ENCODE results near the gene ZNF774.

GRCh38 chr15:90309020-90309419, 43.1 kb upstream of the ZNF774 start:
- TF ChIP-seq POLR2A (IDR thresholded peaks at IDR 0.05; ENCODE audit: low read depth, low read length): no peak
- TF ChIP-seq POLR2AphosphoS5 (IDR thresholded peaks at IDR 0.05; ENCODE audit: low read depth, low read length): no peak

Measured in GM12891 (cell line).